Motor neuron (in vitro differentiated cells): ENCODE data around the gene HLA-DMA. TPM values are rescaled to one million over a fixed set of nuclear protein-coding genes. Genes with fewer than 3 reads are reported as not detected.

Experiments used
- ATAC-seq, 8 experiments: fragments of 200-7000 bp; cut with Tn5 transposase; replicated peaks in 6 of 8; 2 replicates each; pipeline ENCODE4 v1.8.0; 2021; ENCODE audit warnings: mild to moderate bottlenecking in 8 of 8, moderate library complexity in 8 of 8
- H3K27ac ChIP-seq, 2 donors: fragments of 250-450 bp; sonication (Bioruptor Pico); 2 replicates each; pipeline ENCODE4 v1.9.0; 2021; ENCODE audit warnings: antibody characterized with exemption in 2 of 2, mild to moderate bottlenecking in 2 of 2, moderate library complexity in 1 of 2
- H3K4me1 ChIP-seq, 2 donors: fragments of 250-450 bp; sonication (Bioruptor Pico); replicated peaks in 1 of 2; 2 replicates each; pipeline ENCODE4 v1.6.1; 2021; ENCODE audit warnings: antibody characterized with exemption in 2 of 2, mild to moderate bottlenecking in 2 of 2, moderate library complexity in 1 of 2
- H3K4me3 ChIP-seq, 5 donors: fragments of 250-450 bp; sonication (Bioruptor Pico); 2 replicates each; pipeline ENCODE4 v1.9.0; 2021; ENCODE audit warnings: antibody characterized with exemption in 5 of 5, mild to moderate bottlenecking in 5 of 5, moderate library complexity in 4 of 5
- WGBS, 10 experiments: fragments of 450-650 bp; shearing (Covaris generic); methylation state at CpG; one replicate each; pipeline ENCODE4 v1.0.0; 2022; 5-methylcytosine and 5-hydroxymethylcytosine counted together
- in situ Hi-C, 9 experiments: fragments of 400-800 bp; cut with MboI; loops; one replicate each; pipeline ENCODE4 v1.15.0; 2021; ENCODE audit warnings: low sequenced_read_pairs in 9 of 9, low pct_unique_long_range_greater_than_20kb in 2 of 9; ENCODE audit not compliant: unreplicated experiment in 9 of 9
- total RNA-seq, 8 experiments: library from RNA; unstranded; fragments of 300-600 nt; gene quantifications; 2 replicates each; pipeline versions ENCODE4 v1.2.3 to v1.2.4, GENCODE V29; 2022

The HLA-DMA gene
- total RNA-seq, result 1 to 10 TPM in 4 of 8 experiments, under 1 TPM in 4; 0.46 to 6.1 (median 1.3) TPM

- H3K27ac ChIP-seq, result no peak within 1 kb of the TSS
- ATAC-seq, result peak; percentile 16 to 99 (median 75)
- in situ Hi-C loops, result loop anchor here in 1 of 9 experiments (10.0 kb wide), 1 partner anchor 68 kb away; no protein-coding TSS in a partner anchor
- no peaks in the 10 kb centered on the region for H3K4me1 ChIP-seq
- H3K4me3 ChIP-seq, result no peak within 1 kb of the TSS
- WGBS, 10 experiments, result 37 to 68% (median 63%) methylated on average over 1 to 8 of the region's 10 CpGs
These were observed at the start of gene HLA-DMA for GRCh38 chr6:32952817-32953739. TSS of gene HLA-DMA (minus strand) at chr6:32953097. CDS start at chr6:32953036, 61 bp downstream.

GRCh38 chr6:33001685-33002084, 48.8 kb upstream of the HLA-DMA start:
- Histone ChIP-seq H3K4me3 (no peak overlapping the region), H3K27ac (no peak overlapping the region), H3K4me1 (no peaks in the 10 kb centered on the region)
- in situ Hi-C loops, result loop anchor here in 5 of 9 experiments (25.0 kb wide), 2 partner anchors 136 to 236 kb away; no protein-coding TSS in a partner anchor
- ATAC-seq, result no peak
- 0 to 86% (median 33%) methylated on average over 1 to 4 of the region's 4 CpGs; no CpG with 5 or more reads in 2 of the 10 experiments for whole genome bisulfite sequencing, 10 experiments

GRCh38 chr6:33000055-33000454, 47.2 kb upstream of the HLA-DMA start:
- WGBS, 10 experiments, result 8 to 61% (median 44%) methylated on average over 2 to 8 of the region's 8 CpGs; no CpG with 5 or more reads in 2 of the 10 experiments
- in situ Hi-C loops, result loop anchor here in 5 of 9 experiments (25.0 kb wide), 2 partner anchors 137 to 237 kb away; no protein-coding TSS in a partner anchor
- Histone ChIP-seq H3K4me3 (no peak overlapping the region), H3K4me1 (no peaks in the 10 kb centered on the region), H3K27ac (no peak overlapping the region)
- no peak for ATAC-seq

GRCh38 chr6:32995448-32995847, 42.6 kb upstream of the HLA-DMA start:
- no peak for ATAC-seq
- in situ Hi-C loops, result loop anchor here in 4 of 9 experiments (25.0 kb wide), 1 partner anchor 108 kb away; no protein-coding TSS in a partner anchor
- Histone ChIP-seq H3K4me3 (no peak overlapping the region), H3K27ac (no peak overlapping the region), H3K4me1 (no peaks in the 10 kb centered on the region)
- 0 to 44% (median 17%) methylated on average over 2 of the region's 2 CpGs; no CpG with 5 or more reads in 1 of the 10 experiments for WGBS, 10 experiments

GRCh38 chr6:32993363-32993973, 40.6 kb upstream of the HLA-DMA start:
- in situ Hi-C loops, result loop anchor here in 4 of 9 experiments (25.0 kb wide), 1 partner anchor 106 kb away; no protein-coding TSS in a partner anchor
- ATAC-seq, result no peak
- no peak overlapping the region for H3K4me3 ChIP-seq
- 60 to 100% (median 90%) methylated on average over 1 to 9 of the region's 9 CpGs for WGBS, 10 experiments
- no peaks in the 10 kb centered on the region for H3K4me1 ChIP-seq
- H3K27ac ChIP-seq, result no peak overlapping the region

- in situ Hi-C loops, result loop anchor here in 4 of 9 experiments (25.0 kb wide), 1 partner anchor 105 kb away; no protein-coding TSS in a partner anchor
- ATAC-seq, result no peak
These were observed 39.1 kb upstream of the HLA-DMA start for GRCh38 chr6:32991972-32992371.

GRCh38 chr6:32989368-32989767, 36.5 kb upstream of the HLA-DMA start:
- no peak for ATAC-seq
- no peak overlapping the region for H3K27ac ChIP-seq
- in situ Hi-C loops, result loop anchor here in 4 of 9 experiments (25.0 kb wide), 1 partner anchor 102 kb away; no protein-coding TSS in a partner anchor
- no peaks in the 10 kb centered on the region for H3K4me1 ChIP-seq
- 40 to 100% (median 89%) methylated on average over 1 of the region's 1 CpG; no CpG with 5 or more reads in 6 of the 10 experiments for WGBS, 10 experiments
- H3K4me3 ChIP-seq, result no peak overlapping the region

More at GRCh38 chr6:32991972-32992371, 39.1 kb upstream of the HLA-DMA start:
- Histone ChIP-seq H3K4me1 (no peaks in the 10 kb centered on the region), H3K27ac (no peak overlapping the region), H3K4me3 (no peak overlapping the region)
- 20 to 80% (median 56%) methylated on average over 1 to 4 of the region's 4 CpGs; no CpG with 5 or more reads in 1 of the 10 experiments for WGBS, 10 experiments

- 0 to 33% (median 0%) methylated on average over 1 to 8 of the region's 9 CpGs for WGBS, 10 experiments
- no peak overlapping the region for H3K27ac ChIP-seq
- ATAC-seq, result peak; percentile 46 to 80 (median 72)
- in situ Hi-C loops, result loop anchor here in 4 of 9 experiments (25.0 kb wide), 1 partner anchor 98 kb away; no protein-coding TSS in a partner anchor
- H3K4me1 ChIP-seq, result no peaks in the 10 kb centered on the region
- no peak overlapping the region for H3K4me3 ChIP-seq
These were observed 31.9 kb upstream of the HLA-DMA start for GRCh38 chr6:32984622-32985389.

GRCh38 chr6:32983964-32984621, 31.2 kb upstream of the HLA-DMA start:
- Histone ChIP-seq H3K27ac (no peak overlapping the region), H3K4me3 (no peak overlapping the region), H3K4me1 (no peaks in the 10 kb centered on the region)
- ATAC-seq, result peak in 6 of 8 experiments; percentile 1 to 25 (median 8)
- WGBS, 10 experiments, result 0 to 86% (median 40%) methylated on average over 1 to 3 of the region's 3 CpGs; no CpG with 5 or more reads in 1 of the 10 experiments
- in situ Hi-C loops, result loop anchor here in 4 of 9 experiments (25.0 kb wide), 1 partner anchor 97 kb away; no protein-coding TSS in a partner anchor

GRCh38 chr6:32983493-32983848, 30.6 kb upstream of the HLA-DMA start:
- Histone ChIP-seq H3K4me3 (no peak overlapping the region), H3K27ac (no peak overlapping the region), H3K4me1 (no peaks in the 10 kb centered on the region)
- WGBS, 10 experiments, result 80 to 100% (median 83%) methylated on average over 1 of the region's 1 CpG; no CpG with 5 or more reads in 7 of the 10 experiments
- ATAC-seq, result peak in 7 of 8 experiments; percentile 4 to 22 (median 10)
- in situ Hi-C loops, result loop anchor here in 4 of 9 experiments (25.0 kb wide), 1 partner anchor 96 kb away; no protein-coding TSS in a partner anchor

GRCh38 chr6:32982702-32983492, 30.0 kb upstream of the HLA-DMA start:
- Histone ChIP-seq H3K4me3 (no peak overlapping the region), H3K4me1 (no peaks in the 10 kb centered on the region), H3K27ac (no peak overlapping the region)
- peak in 7 of 8 experiments; percentile 0 to 4 (median 1) for ATAC-seq
- in situ Hi-C loops, result loop anchor here in 4 of 9 experiments (25.0 kb wide), 1 partner anchor 96 kb away; no protein-coding TSS in a partner anchor
- WGBS, 10 experiments, result 0 to 89% (median 58%) methylated on average over 1 to 6 of the region's 6 CpGs
